HEK293 (cell line): Measurements from ENCODE around the gene OR13J1.

Source experiments
- CTCF ChIA-PET: fragments of 350-600 bp; formaldehyde crosslinking; extraction: SDS; loops from one replicate; lab custom pipeline; 2021; ENCODE audit warnings: antibody characterized with exemption; lab: Yijun Ruan, JAX
- POLR2A ChIA-PET: fragments of 300-600 bp; formaldehyde crosslinking; extraction: SDS; loops from one replicate; lab custom pipeline; 2020; ENCODE audit warnings: antibody characterized with exemption, inconsistent platforms; lab: Yijun Ruan, JAX
- H3K27ac ChIP-seq: fragments of 200-500 bp; sonication (Bioruptor generic); 2 replicates; pipeline ENCODE4 v1.5.1; 2014; ENCODE audit warnings: low read depth, low read length, control low read depth, inconsistent platforms; ENCODE audit errors: extremely low read depth
- H3K36me3 ChIP-seq, 2 experiments: fragments of 200-500 bp in 1 of 2; sonication (Bioruptor generic) in 1 of 2; 1 replicate in 1 of 2; 2 replicates in 1 of 2; pipeline ENCODE4 v1.5.1; 2014 to 2017; ENCODE audit warnings: inconsistent platforms in 2 of 2, low read length in 2 of 2; ENCODE audit not compliant: control insufficient read depth in 2 of 2, insufficient read depth in 1 of 2
- H3K4me1 ChIP-seq: fragments of 200-500 bp; sonication (Bioruptor generic); 2 replicates; pipeline ENCODE4 v1.5.1; 2014; ENCODE audit warnings: mild to moderate bottlenecking, low read length, inconsistent platforms; ENCODE audit not compliant: control insufficient read depth, insufficient read depth
- H3K4me3 ChIP-seq: 2 replicates; pipeline ENCODE4 v1.5.1; 2011; ENCODE audit warnings: low read depth, mild to moderate bottlenecking, control low read depth, low read length, moderate library complexity
- H3K9me3 ChIP-seq: fragments of 200-500 bp; sonication (Bioruptor generic); 2 replicates; pipeline ENCODE4 v1.5.1; 2014; ENCODE audit warnings: low read depth, low read length, inconsistent platforms; ENCODE audit not compliant: control insufficient read depth, insufficient read depth
- BCL11A ChIP-seq: fragments of 450-650 bp; formaldehyde crosslinking; IDR thresholded peaks from 2 replicates; pipeline ENCODE4 v1.5.1; 2016; ENCODE audit warnings: low read depth, missing biosample characterization, missing genetic modification characterization
- BCL6B ChIP-seq: fragments of 450-650 bp; formaldehyde crosslinking; IDR thresholded peaks from 2 replicates; pipeline ENCODE4 v1.5.1; 2017; ENCODE audit warnings: missing biosample characterization, missing genetic modification characterization
- CTCF ChIP-seq: fragments of 450-650 bp; formaldehyde crosslinking; IDR thresholded peaks from 2 replicates; pipeline ENCODE4 v1.5.1; 2016; ENCODE audit warnings: missing biosample characterization, missing genetic modification characterization
- GFI1B ChIP-seq: fragments of 450-650 bp; formaldehyde crosslinking; IDR thresholded peaks from 2 replicates; pipeline ENCODE4 v1.5.1; 2016; ENCODE audit warnings: missing biosample characterization, missing genetic modification characterization
- GLI4 ChIP-seq: fragments of 450-650 bp; formaldehyde crosslinking; IDR thresholded peaks from 2 replicates; pipeline ENCODE4 v1.5.1; 2016; ENCODE audit warnings: missing biosample characterization, missing genetic modification characterization
- HOXC10 ChIP-seq: sonication (generic); formaldehyde crosslinking; IDR thresholded peaks from 2 replicates; pipeline ENCODE4 v1.8.1; 2023; ENCODE audit warnings: mild to moderate bottlenecking, missing genetic modification reagents
- MZF1 ChIP-seq: fragments of 450-650 bp; formaldehyde crosslinking; IDR thresholded peaks from 2 replicates; pipeline ENCODE4 v1.5.1; 2017; ENCODE audit warnings: missing biosample characterization, missing genetic modification characterization, borderline replicate concordance
- PBX3 ChIP-seq: sonication (generic); formaldehyde crosslinking; IDR thresholded peaks from 2 replicates; pipeline ENCODE4 v1.8.1; 2022; ENCODE audit warnings: mild to moderate bottlenecking, moderate library complexity, missing genetic modification reagents
- SALL2 ChIP-seq: fragments of 450-650 bp; formaldehyde crosslinking; IDR thresholded peaks from 2 replicates; pipeline ENCODE4 v1.5.0; 2017; ENCODE audit warnings: missing biosample characterization, mild to moderate bottlenecking, missing genetic modification characterization, borderline replicate concordance
- SETDB1 ChIP-seq: IDR thresholded peaks from one replicate; pipeline ENCODE4 v1.6.1; 2017; ENCODE audit warnings: mild to moderate bottlenecking, low read length, moderate library complexity, mixed read lengths; ENCODE audit not compliant: insufficient read length
- ZBTB1 ChIP-seq: fragments of 450-650 bp; formaldehyde crosslinking; IDR thresholded peaks from 2 replicates; pipeline ENCODE4 v1.5.1; 2016; ENCODE audit warnings: missing biosample characterization, missing genetic modification characterization
- ZFHX2 ChIP-seq: fragments of 450-650 bp; formaldehyde crosslinking; conservative IDR thresholded peaks from 2 replicates; pipeline ENCODE4 v1.5.1; 2016; ENCODE audit warnings: missing biosample characterization, missing genetic modification characterization
- ZNF132 ChIP-seq: fragments of 450-650 bp; formaldehyde crosslinking; IDR thresholded peaks from 2 replicates; pipeline ENCODE4 v1.5.1; 2017; ENCODE audit warnings: missing biosample characterization, missing genetic modification characterization, borderline replicate concordance
- ZNF175 ChIP-seq: fragments of 450-650 bp; formaldehyde crosslinking; IDR thresholded peaks from 2 replicates; pipeline ENCODE4 v1.5.1; 2016; ENCODE audit warnings: missing biosample characterization, missing genetic modification characterization
- ZNF2 ChIP-seq: fragments of 450-650 bp; formaldehyde crosslinking; IDR thresholded peaks from 2 replicates; pipeline ENCODE4 v1.5.1; 2016; ENCODE audit warnings: missing biosample characterization, missing genetic modification characterization
- ZNF214 ChIP-seq: fragments of 450-650 bp; formaldehyde crosslinking; IDR thresholded peaks from 2 replicates; pipeline ENCODE4 v1.5.1; 2017; ENCODE audit warnings: missing biosample characterization, mild to moderate bottlenecking, missing genetic modification characterization, borderline replicate concordance
- ZNF239 ChIP-seq: fragments of 450-650 bp; formaldehyde crosslinking; IDR thresholded peaks from 2 replicates; pipeline ENCODE4 v1.5.1; 2016; ENCODE audit warnings: missing biosample characterization, missing genetic modification characterization
- ZNF280D ChIP-seq: fragments of 450-650 bp; formaldehyde crosslinking; IDR thresholded peaks from 2 replicates; pipeline ENCODE4 v1.5.1; 2016; ENCODE audit warnings: missing biosample characterization, missing genetic modification characterization
- ZNF350 ChIP-seq: fragments of 450-650 bp; formaldehyde crosslinking; IDR thresholded peaks from 2 replicates; pipeline ENCODE4 v1.5.0; 2017; ENCODE audit warnings: missing biosample characterization, mild to moderate bottlenecking, missing genetic modification characterization
- ZNF354C ChIP-seq: fragments of 450-650 bp; formaldehyde crosslinking; IDR thresholded peaks from 2 replicates; pipeline ENCODE4 v1.5.1; 2016; ENCODE audit warnings: missing biosample characterization, missing genetic modification characterization, low read depth, borderline replicate concordance
- ZNF366 ChIP-seq: fragments of 450-650 bp; formaldehyde crosslinking; conservative IDR thresholded peaks from 2 replicates; pipeline ENCODE4 v1.5.1; 2016; ENCODE audit warnings: missing biosample characterization, missing genetic modification characterization
- ZNF544 ChIP-seq: fragments of 450-650 bp; formaldehyde crosslinking; IDR thresholded peaks from 2 replicates; pipeline ENCODE4 v1.5.0; 2017; ENCODE audit warnings: missing biosample characterization, missing genetic modification characterization
- ZNF558 ChIP-seq: fragments of 450-650 bp; formaldehyde crosslinking; IDR thresholded peaks from 2 replicates; pipeline ENCODE4 v1.5.1; 2016; ENCODE audit warnings: missing biosample characterization, missing genetic modification characterization
- ZNF560 ChIP-seq: fragments of 450-650 bp; formaldehyde crosslinking; IDR thresholded peaks from 2 replicates; pipeline ENCODE4 v1.5.1; 2017; ENCODE audit warnings: missing biosample characterization, missing genetic modification characterization, borderline replicate concordance
- ZNF561 ChIP-seq: fragments of 450-650 bp; IDR thresholded peaks from 2 replicates; pipeline ENCODE4 v1.5.1; 2018; ENCODE audit warnings: missing biosample characterization, missing genetic modification characterization, borderline replicate concordance
- ZNF76 ChIP-seq: fragments of 450-650 bp; formaldehyde crosslinking; IDR thresholded peaks from 2 replicates; pipeline ENCODE4; 2016; ENCODE audit warnings: low read depth, missing biosample characterization, missing genetic modification characterization, borderline replicate concordance
- ZXDB ChIP-seq: fragments of 450-650 bp; formaldehyde crosslinking; IDR thresholded peaks from 2 replicates; pipeline ENCODE4 v1.5.1; 2016; ENCODE audit warnings: missing biosample characterization, missing genetic modification characterization

OR13J1 gene

GRCh38 chr9:35856206-35856605, 14.0 kb downstream of the OR13J1 start:
- H3K27ac ChIP-seq = no peak overlapping the region
- CTCF ChIA-PET = interaction anchor here (0.7 to 2.8 kb wide), 5 partner anchors 23 to 100 kb away, joined by 3 to 14 read pairs (median 5); no protein-coding TSS in a partner anchor
- POLR2A ChIA-PET = no interaction called here
- TF ChIP-seq GFI1B (no peak), SALL2 (tag by site-specific recombination) (no peak), ZNF561 (tag by site-specific recombination) (no peak), ZNF175 (tag by site-specific recombination) (no peak), GLI4 (tag by site-specific recombination) (no peak), PBX3 (CRISPR knock-in tag) (no peak), ZNF280D (tag by site-specific recombination) (no peak), ZNF132 (tag by site-specific recombination) (no peak), MZF1 (tag by site-specific recombination) (no peak), ZNF558 (tag by site-specific recombination) (no peak), ZNF560 (tag by site-specific recombination) (no peak), ZNF354C (tag by site-specific recombination) (no peak), BCL11A (tag by site-specific recombination) (no peak)
- no peaks in the 10 kb centered on the region for H3K9me3 ChIP-seq
- H3K4me3 ChIP-seq = no peak overlapping the region
- no peaks in the 10 kb centered on the region for H3K36me3 ChIP-seq
- no peaks in the 10 kb centered on the region for H3K4me1 ChIP-seq

- ChIA-PET POLR2A (no interaction called here), CTCF (interaction anchor here (1.3 kb wide), 1 partner anchor 56 kb away, joined by 3 read pairs; no protein-coding TSS in a partner anchor)
- no peak overlapping the region for H3K27ac ChIP-seq
Observed at GRCh38 chr9:35854091-35854762, 16.0 kb downstream of the OR13J1 start.

More at GRCh38 chr9:35854091-35854762, 16.0 kb downstream of the OR13J1 start:
- Histone ChIP-seq H3K9me3 (no peaks in the 10 kb centered on the region), H3K36me3 (peaks cover 0 to 7% of the 10 kb centered on the region in 2 experiments; a peak in 1 of 3 replicates), H3K4me1 (no peaks in the 10 kb centered on the region), H3K4me3 (no peak overlapping the region)
- no peak for TF ChIP-seq ZNF366
- TF ChIP-seq GFI1B = no peak
- TF ChIP-seq ZXDB (tag by site-specific recombination) = no peak
- no peak for TF ChIP-seq ZNF239 (tag by site-specific recombination)
- TF ChIP-seq SETDB1 = no peak
- TF ChIP-seq CTCF (tag by site-specific recombination) = no peak
- TF ChIP-seq HOXC10 (CRISPR knock-in tag) = no peak
- TF ChIP-seq ZBTB1 (tag by site-specific recombination) = no peak
- TF ChIP-seq ZNF214 (tag by site-specific recombination) = no peak
- TF ChIP-seq ZNF544 (tag by site-specific recombination) = no peak
- TF ChIP-seq BCL6B (tag by site-specific recombination) = no peak
- no peak for TF ChIP-seq ZNF354C (tag by site-specific recombination)
- TF ChIP-seq ZNF76 = no peak
- no peak for TF ChIP-seq ZNF2 (tag by site-specific recombination)
- no peak for TF ChIP-seq ZNF350 (tag by site-specific recombination)
- TF ChIP-seq ZFHX2 (tag by site-specific recombination) = no peak
- TF ChIP-seq, all 188 proteins: peak for 0
